Measurements from ENCODE around the gene NXPH2. TPM values are rescaled to one million over a fixed set of nuclear protein-coding genes. Genes with fewer than 3 reads are reported as not detected.
A peak's percentile ranks its signal among the peaks of the same experiment; 100 is the strongest.

NXPH2 gene
- total and polyA plus RNA-seq, 2 of the 13 experiments (the other 11 are each of a cell fraction or from before 2014, with no cell fraction given), result not detected

DNA sequence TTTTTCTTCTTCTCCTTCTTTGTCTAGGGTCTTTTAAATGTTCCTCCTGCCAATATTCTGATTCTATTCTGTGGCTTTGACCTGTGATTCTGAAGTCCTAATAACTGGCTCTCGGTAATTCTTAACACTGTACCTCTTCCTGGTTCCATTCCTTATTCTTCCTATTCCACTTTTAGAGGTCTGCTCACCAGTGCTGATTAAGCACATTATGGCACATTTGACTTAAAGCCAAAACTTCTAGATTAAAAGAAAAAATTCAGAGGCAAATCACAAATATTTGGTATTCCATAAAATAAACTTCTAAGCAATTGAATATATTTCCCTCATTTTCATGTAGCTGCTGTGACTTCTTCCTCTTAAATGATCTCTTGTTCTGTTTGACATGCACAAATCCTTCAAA is 47.5 kb downstream of the NXPH2 start:
- ChIA-PET CTCF (ENCODE audit: low intra/inter-chr PET ratio, low total read pairs) (no interaction called here), POLR2A (no interaction called here)
- Histone ChIP-seq H3K27me3 (ENCODE audit: control insufficient read depth in 1 of 2, insufficient read depth in 2 of 2, low read length in 2 of 2) (peaks cover 0 to 7% of the 10 kb centered on the region in 2 experiments; a peak in 2 of 5 replicates), H3K4me3 (replicated peaks in 1 of 3; ENCODE audit: insufficient read depth in 1 of 3, low read depth in 2 of 3, low read length in 3 of 3) (no peak overlapping the region), H3K36me3 (replicated peaks in 1 of 2; ENCODE audit: control insufficient read depth in 1 of 2, insufficient read depth in 2 of 2, low read length in 2 of 2) (no peaks in the 10 kb centered on the region), H2AFZ (ENCODE audit: low read length) (no peak overlapping the region), H3K79me2 (ENCODE audit: insufficient read depth, low read length) (no peaks in the 10 kb centered on the region), H3K27ac (ENCODE audit: extremely low read length, insufficient read depth, low read length) (no peak overlapping the region), H3K4me2 (ENCODE audit: low read depth, low read length) (no peak overlapping the region), H3K4me1 (ENCODE audit: insufficient read depth, low read length) (no peaks in the 10 kb centered on the region), H3K9me3 (ENCODE audit: low read length) (peaks cover 32% of the 10 kb centered on the region), H4K20me1 (ENCODE audit: insufficient read depth, low read length) (no peaks in the 10 kb centered on the region), H3K9ac (ENCODE audit: insufficient read depth, low read depth, low read length) (no peak overlapping the region)
- in situ Hi-C loops (cut with HindIII; ENCODE audit: extremely low pct_ligation_motif_present, low pct_unique_long_range_greater_than_20kb) (no loop called here), intact Hi-C loops (cut with micrococcal nuclease; ENCODE audit: unreplicated experiment) (no loop called here)
- no peak for FAIRE-seq
- no TSS peak for BruUV-seq (replicated peaks)
- DNase-seq (ENCODE audit: low spot score), result no peak
- 28% methylated on average over 1 of the region's 1 CpG for WGBS (ENCODE audit: low lambda C conversion rate)
- ATAC-seq, result no peak
- TF ChIP-seq MAFF (IDR thresholded peaks at IDR 0.05; ENCODE audit: low read depth, low read length) (0 out of 2 replicates have a peak, but pooled peaks have one; percentile 28), MAFK (conservative IDR thresholded peaks at IDR 0.05 in 1 of 2, IDR thresholded peaks at IDR 0.05 in 1 of 2; ENCODE audit: low read length in 2 of 2) (peak; percentile 63 to 68; a peak in 3 of 4 replicates), ARNT2 (CRISPR knock-in tag; IDR thresholded peaks at IDR 0.05; ENCODE audit: low read depth) (no peak), ZNF501 (CRISPR knock-in tag; IDR thresholded peaks at IDR 0.05) (no peak), MBNL3 (CRISPR knock-in tag; conservative IDR thresholded peaks at IDR 0.05) (no peak), GFI1 (CRISPR knock-in tag; IDR thresholded peaks at IDR 0.05; ENCODE audit: borderline replicate concordance) (no peak), ZNF235 (CRISPR knock-in tag; IDR thresholded peaks at IDR 0.05; ENCODE audit: borderline replicate concordance) (no peak)
- TF ChIP-seq, protein P1, sequence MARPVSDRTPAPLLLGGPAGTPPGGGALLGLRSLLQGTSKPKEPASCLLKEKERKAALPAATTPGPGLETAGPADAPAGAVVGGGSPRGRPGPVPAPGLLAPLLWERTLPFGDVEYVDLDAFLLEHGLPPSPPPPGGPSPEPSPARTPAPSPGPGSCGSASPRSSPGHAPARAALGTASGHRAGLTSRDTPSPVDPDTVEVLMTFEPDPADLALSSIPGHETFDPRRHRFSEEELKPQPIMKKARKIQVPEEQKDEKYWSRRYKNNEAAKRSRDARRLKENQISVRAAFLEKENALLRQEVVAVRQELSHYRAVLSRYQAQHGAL (CRISPR knock-in tag; IDR thresholded peaks at IDR 0.05; ENCODE audit: not compliant biosample characterization), result no peak

Measured in HepG2 (cell line).